ENCODE results near the gene CHAD.

DNA sequence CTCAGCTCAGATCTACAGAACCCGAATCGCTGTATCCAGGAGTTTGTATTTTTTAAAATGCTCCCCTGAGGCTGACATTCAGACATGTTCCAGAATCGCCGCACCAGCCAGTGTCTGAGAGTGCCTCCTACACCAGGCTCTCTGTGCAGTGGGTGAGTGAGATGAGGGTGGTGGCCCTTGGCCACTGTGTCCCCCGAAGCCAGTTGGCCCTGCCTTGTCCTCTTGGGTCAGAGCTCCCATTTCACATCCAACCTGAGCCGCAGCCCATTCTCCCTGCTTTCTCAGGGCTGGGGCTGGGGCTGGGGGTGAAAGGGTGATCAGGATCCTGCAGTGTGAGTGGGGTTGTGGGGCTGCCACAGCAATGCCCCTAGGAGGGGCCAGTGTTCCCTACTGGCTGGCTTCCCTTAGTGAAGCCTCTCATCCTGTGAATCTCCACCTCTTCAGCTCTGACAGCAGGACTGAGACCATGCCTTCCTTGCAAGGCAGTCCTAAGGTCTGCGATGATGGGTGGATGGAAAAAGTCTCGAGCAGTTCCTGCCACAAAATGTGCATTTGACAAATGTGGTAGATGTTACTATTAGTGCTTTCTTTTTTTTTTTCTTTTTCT is 26.6 kb upstream of the CHAD start:
- TF ChIP-seq, protein P1, sequence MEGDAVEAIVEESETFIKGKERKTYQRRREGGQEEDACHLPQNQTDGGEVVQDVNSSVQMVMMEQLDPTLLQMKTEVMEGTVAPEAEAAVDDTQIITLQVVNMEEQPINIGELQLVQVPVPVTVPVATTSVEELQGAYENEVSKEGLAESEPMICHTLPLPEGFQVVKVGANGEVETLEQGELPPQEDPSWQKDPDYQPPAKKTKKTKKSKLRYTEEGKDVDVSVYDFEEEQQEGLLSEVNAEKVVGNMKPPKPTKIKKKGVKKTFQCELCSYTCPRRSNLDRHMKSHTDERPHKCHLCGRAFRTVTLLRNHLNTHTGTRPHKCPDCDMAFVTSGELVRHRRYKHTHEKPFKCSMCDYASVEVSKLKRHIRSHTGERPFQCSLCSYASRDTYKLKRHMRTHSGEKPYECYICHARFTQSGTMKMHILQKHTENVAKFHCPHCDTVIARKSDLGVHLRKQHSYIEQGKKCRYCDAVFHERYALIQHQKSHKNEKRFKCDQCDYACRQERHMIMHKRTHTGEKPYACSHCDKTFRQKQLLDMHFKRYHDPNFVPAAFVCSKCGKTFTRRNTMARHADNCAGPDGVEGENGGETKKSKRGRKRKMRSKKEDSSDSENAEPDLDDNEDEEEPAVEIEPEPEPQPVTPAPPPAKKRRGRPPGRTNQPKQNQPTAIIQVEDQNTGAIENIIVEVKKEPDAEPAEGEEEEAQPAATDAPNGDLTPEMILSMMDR (IDR thresholded peaks at IDR 0.05; ENCODE audit: low read depth, low read length, poor library complexity, severe bottlenecking): no peak
- no peak for TF ChIP-seq EZH2phosphoT487 (IDR thresholded peaks at IDR 0.05; ENCODE audit: borderline replicate concordance, low read length)

Measured in DOHH2 (cell line).